ENCODE data around the gene AP2A2.

AP2A2 gene

DNA sequence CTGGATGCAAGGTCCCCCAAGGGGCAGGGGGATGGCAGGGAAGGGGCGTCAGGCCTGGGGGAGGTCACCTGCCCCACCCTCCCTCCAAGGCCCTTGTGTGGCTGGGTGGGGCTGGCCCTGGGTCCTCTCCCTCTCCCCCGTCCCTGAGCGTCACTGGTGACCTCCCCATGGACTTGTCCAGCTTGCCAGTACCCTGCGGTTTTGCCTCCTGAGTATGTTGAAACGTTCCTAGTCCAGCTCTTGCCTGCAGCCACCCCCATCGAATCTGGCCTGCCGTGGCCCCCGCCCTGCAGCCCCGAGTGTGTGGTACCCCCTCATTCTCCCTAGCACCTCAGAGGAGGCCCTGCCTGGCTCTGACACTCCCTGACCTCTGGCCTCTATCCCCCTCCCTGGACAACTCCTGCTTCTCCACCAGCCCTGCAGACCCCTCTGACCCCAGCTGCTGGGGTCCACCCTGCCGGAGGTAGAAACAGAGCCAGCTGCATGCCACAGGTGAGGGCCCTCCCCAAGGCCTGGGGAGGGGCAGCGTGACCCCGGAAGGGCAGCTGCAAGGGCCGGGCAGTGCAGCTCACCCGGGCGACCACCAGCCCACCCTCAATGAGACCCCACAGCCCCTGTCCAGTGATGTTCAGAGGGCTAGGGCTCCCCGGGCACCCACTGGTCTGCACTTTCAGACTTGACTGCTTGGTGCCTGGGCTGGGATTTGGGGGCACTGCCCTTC is 114.9 kb downstream of the AP2A2 start:
- TF ChIP-seq, protein P1, sequence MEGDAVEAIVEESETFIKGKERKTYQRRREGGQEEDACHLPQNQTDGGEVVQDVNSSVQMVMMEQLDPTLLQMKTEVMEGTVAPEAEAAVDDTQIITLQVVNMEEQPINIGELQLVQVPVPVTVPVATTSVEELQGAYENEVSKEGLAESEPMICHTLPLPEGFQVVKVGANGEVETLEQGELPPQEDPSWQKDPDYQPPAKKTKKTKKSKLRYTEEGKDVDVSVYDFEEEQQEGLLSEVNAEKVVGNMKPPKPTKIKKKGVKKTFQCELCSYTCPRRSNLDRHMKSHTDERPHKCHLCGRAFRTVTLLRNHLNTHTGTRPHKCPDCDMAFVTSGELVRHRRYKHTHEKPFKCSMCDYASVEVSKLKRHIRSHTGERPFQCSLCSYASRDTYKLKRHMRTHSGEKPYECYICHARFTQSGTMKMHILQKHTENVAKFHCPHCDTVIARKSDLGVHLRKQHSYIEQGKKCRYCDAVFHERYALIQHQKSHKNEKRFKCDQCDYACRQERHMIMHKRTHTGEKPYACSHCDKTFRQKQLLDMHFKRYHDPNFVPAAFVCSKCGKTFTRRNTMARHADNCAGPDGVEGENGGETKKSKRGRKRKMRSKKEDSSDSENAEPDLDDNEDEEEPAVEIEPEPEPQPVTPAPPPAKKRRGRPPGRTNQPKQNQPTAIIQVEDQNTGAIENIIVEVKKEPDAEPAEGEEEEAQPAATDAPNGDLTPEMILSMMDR (IDR thresholded peaks at IDR 0.05; ENCODE audit: low read depth, low read length, missing control alignments): no peak

DNA sequence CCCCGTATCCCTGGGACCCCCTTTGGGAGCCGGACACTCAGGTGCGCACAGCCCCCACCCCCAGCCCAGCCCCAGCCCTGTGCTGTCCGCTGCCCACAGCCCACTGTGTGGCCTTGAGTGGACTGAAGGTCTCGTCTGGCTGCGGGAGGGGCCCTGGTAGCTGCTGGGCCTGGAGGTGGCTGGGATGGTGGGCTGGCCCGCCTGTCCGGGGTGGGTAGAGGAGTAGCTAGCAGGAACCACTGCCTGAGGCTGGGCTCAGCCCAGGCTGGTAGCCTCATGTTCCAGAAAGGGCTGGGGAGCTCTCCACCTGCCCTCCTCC is 115.4 kb downstream of the AP2A2 start:
- DNase-seq (ENCODE audit: low read depth): no peak
- H3K4me3 ChIP-seq (ENCODE audit: low read depth, low read length): no peak overlapping the region
- TF ChIP-seq, protein P1 (IDR thresholded peaks at IDR 0.05; ENCODE audit: low read depth, low read length, missing control alignments): no peak

More for the DNA sequence above, 114.9 kb downstream of the AP2A2 start:
- H3K4me3 ChIP-seq (ENCODE audit: low read depth, low read length): no peak overlapping the region
- DNase-seq (ENCODE audit: low read depth): no peak

DNA sequence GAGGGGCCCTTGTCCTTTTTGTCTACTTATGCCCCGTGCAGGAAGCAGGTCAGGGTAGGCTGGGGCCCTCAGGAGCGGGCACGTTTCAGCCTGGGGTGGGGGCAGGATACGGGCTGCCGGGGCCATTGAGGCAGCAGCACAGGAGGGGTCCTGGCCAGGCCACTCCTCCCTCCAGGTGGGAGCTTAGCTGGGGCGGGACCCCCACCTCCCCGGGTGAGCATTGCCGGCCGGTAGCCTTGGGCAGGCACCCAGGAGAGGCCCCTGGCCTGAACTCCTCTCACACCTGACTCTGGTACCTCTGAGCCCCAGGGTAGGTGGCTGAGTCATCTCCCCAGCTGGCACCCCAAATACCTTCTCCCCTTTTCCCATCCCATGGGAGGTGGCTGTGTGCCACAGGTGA is 115.8 kb downstream of the AP2A2 start:
- TF ChIP-seq, protein P1 (IDR thresholded peaks at IDR 0.05; ENCODE audit: low read depth, low read length, missing control alignments): no peak
- no peak overlapping the region for H3K4me3 ChIP-seq (ENCODE audit: low read depth, low read length)
- DNase-seq (ENCODE audit: low read depth): no peak

DNA sequence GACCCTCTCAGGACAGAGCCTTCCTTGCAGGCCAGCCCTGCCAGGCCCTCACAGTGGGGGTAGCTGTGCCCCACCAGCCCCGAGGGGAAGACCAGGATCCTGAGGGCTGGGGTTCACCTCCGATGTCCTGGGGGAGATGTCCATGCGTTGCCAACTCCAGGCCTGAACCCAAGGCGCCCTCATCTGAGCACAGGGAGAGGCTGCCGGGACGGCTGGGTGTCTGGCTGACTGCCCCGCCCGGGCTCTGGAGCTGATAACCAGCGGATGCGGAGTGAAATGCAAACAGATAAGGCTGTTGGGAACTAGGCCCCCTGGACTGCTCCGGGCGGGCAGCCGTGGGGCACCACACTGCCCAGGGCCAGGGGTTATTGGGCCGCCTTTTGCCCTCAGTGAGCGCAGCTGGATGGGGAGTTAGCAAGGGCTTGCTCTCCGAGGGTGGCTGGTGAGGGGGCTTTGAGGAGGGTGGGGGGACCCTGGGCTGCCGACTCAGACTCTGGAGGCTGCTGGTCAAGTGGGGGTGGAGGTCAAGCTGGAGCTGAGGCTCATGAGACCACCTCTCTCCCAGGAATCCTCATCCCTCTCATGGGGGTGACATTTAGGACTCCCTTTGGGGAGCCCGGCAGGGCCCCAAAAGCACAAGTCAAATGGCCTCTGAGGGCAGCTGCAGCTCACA is 116.4 kb downstream of the AP2A2 start:
- TF ChIP-seq, protein P1 (IDR thresholded peaks at IDR 0.05; ENCODE audit: low read depth, low read length, missing control alignments): no peak
- no peak for DNase-seq (ENCODE audit: low read depth)
- no peak overlapping the region for H3K4me3 ChIP-seq (ENCODE audit: low read depth, low read length)

DNA sequence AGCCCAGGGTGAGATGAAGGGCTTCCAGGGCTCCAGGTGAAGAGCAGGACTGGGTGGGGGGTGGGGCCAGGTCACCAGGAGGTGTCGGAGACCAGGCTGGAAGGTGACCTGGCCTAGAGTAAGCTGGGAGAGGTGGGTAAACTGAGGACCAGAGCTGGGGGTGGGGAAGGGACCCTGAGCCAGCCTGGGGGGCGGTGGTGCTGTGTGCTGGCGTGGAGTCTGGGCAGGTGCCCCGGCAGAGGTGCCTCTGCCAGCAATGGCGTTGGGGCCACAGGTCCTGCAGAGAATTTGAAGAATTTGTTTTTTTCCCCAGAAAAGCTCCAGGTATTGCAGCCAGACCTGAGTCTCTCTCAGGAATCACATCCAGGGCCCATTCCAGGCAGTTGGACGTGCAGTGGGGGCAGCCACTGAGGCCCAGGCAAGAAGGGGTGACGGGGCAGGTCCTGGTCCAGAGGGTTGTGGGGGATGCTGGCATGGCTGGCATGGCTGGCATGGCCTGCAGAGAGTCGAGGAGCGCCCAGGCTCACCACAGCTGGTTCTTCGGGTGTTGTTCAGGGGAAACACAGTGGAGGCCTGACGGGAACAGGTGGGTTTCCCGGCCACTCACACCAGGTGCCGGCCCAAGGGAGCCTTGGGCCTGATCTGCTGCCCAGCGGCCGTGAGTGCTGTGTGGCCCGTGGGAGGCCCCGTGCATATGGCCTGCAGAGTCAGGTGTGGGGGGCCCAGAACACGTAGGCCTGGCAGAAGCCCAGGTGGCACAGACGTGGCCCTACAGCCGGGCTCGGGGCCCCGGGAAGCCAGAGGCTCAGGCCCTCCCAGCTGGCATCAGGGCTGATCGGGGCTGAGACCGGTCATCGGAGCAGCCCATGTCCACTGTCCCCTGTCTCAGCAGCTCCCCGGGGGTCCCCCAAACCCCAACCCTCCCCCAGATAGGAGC is 117.2 kb downstream of the AP2A2 start:
- H3K4me3 ChIP-seq (ENCODE audit: low read depth, low read length): no peak overlapping the region
- DNase-seq (ENCODE audit: low read depth): no peak
- TF ChIP-seq, protein P1 (IDR thresholded peaks at IDR 0.05; ENCODE audit: low read depth, low read length, missing control alignments): no peak

DNA sequence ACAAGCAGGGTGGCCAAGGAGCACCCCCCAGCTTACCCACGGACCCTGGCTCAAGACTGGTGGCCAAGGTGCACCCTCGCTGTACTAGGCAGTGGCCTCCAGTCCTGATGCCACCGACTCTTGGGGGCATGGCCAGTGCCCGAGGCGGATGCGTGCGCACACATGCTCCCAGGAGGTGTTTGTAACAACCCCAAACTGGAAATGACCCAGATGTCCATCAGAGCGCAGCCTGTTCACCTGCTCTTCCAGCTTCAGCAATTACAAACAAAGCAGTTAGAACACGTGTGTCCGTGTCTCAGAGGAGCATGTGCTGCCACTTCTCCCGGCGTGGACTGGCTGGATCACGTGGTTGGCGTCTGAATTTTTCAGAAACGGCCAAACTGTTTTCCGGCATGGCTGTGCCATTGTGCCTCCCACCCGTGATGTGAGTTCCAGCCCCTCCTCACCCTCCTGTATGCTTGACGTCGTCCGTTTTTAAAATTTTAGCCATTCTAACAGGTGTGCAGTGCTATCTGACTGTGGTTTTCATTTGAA is 118.0 kb downstream of the AP2A2 start:
- no peak for DNase-seq (ENCODE audit: low read depth)
- TF ChIP-seq, protein P1 (IDR thresholded peaks at IDR 0.05; ENCODE audit: low read depth, low read length, missing control alignments): no peak
- H3K4me3 ChIP-seq (ENCODE audit: low read depth, low read length): no peak overlapping the region
